ENCODE data around the gene NR3C1.
"Not testable (repeated sequence)": the region's sequence is repeated elsewhere in the genome, so short reads cannot be mapped to it uniquely, and the experiment has no call there.

Gene NR3C1

GRCh38 chr5:143337946-143338345 lies 65.5 kb downstream of the NR3C1 start:
- no peak for DNase-seq (ENCODE audit: low read depth)

- no peak for DNase-seq (ENCODE audit: low read depth)
Measured at GRCh38 chr5:143336485-143336884, 67.0 kb downstream of the NR3C1 start.

GRCh38 chr5:143334903-143335302 lies 68.6 kb downstream of the NR3C1 start:
- DNase-seq (ENCODE audit: low read depth), result no peak

GRCh38 chr5:143334380-143334779 lies 69.1 kb downstream of the NR3C1 start:
- DNase-seq (ENCODE audit: low read depth), result not testable (repeated sequence)

GRCh38 chr5:143331956-143332355 lies 71.5 kb downstream of the NR3C1 start:
- DNase-seq (ENCODE audit: low read depth), result no peak

GRCh38 chr5:143329843-143330242 lies 73.6 kb downstream of the NR3C1 start:
- no peak for DNase-seq (ENCODE audit: low read depth)

GRCh38 chr5:143328589-143329220 lies 74.8 kb downstream of the NR3C1 start:
- DNase-seq (ENCODE audit: low read depth), result no peak

GRCh38 chr5:143325086-143325485 lies 78.4 kb downstream of the NR3C1 start:
- DNase-seq (ENCODE audit: low read depth), result not testable (repeated sequence)

- not testable (repeated sequence) for DNase-seq (ENCODE audit: low read depth)
Measured at GRCh38 chr5:143322931-143323630, 80.4 kb downstream of the NR3C1 start.

- no peak for DNase-seq (ENCODE audit: low read depth)
Measured at GRCh38 chr5:143322176-143322575, 81.3 kb downstream of the NR3C1 start.

GRCh38 chr5:143319437-143320227 lies 83.9 kb downstream of the NR3C1 start:
- DNase-seq (ENCODE audit: low read depth), result no peak

GRCh38 chr5:143318833-143319232 lies 84.7 kb downstream of the NR3C1 start:
- DNase-seq (ENCODE audit: low read depth), result no peak

- no peak for DNase-seq (ENCODE audit: low read depth)
Measured at GRCh38 chr5:143318270-143318669, 85.2 kb downstream of the NR3C1 start.

- DNase-seq (ENCODE audit: low read depth), result no peak
Measured at GRCh38 chr5:143316844-143317631, 86.4 kb downstream of the NR3C1 start.

- DNase-seq (ENCODE audit: low read depth), result no peak
Measured at GRCh38 chr5:143316337-143316736, 87.1 kb downstream of the NR3C1 start.

GRCh38 chr5:143315929-143316328 lies 87.6 kb downstream of the NR3C1 start:
- no peak for DNase-seq (ENCODE audit: low read depth)

- no peak for DNase-seq (ENCODE audit: low read depth)
Measured at GRCh38 chr5:143315214-143315613, 88.3 kb downstream of the NR3C1 start.

- DNase-seq (ENCODE audit: low read depth), result no peak
Measured at GRCh38 chr5:143314659-143315058, 88.8 kb downstream of the NR3C1 start.

GRCh38 chr5:143314099-143314498 lies 89.4 kb downstream of the NR3C1 start:
- DNase-seq (ENCODE audit: low read depth), result no peak

- no peak for DNase-seq (ENCODE audit: low read depth)
Measured at GRCh38 chr5:143313298-143313852, 90.1 kb downstream of the NR3C1 start.

GRCh38 chr5:143312822-143313221 lies 90.7 kb downstream of the NR3C1 start:
- no peak for DNase-seq (ENCODE audit: low read depth)

- DNase-seq (ENCODE audit: low read depth), result no peak
Measured at GRCh38 chr5:143311955-143312354, 91.5 kb downstream of the NR3C1 start.
